ENCODE results near the gene CENPV.
"Not testable (repeated sequence)": the region's sequence is repeated elsewhere in the genome, so short reads cannot be mapped to it uniquely, and the experiment has no call there.

Gene CENPV

GRCh38 chr17:16353317-16354174, at the start of gene CENPV:
Gene CENPV, minus strand, starts transcription at chr17:16353469. Its CDS starts 33 bp downstream, at chr17:16353436.
- peaks cover 32% of the 10 kb centered on the region for H3K4me1 ChIP-seq (ENCODE audit: insufficient read depth, low read length)
- H3K9ac ChIP-seq (ENCODE audit: low read depth, low read length) = peak within 1 kb of the TSS; percentile 98

DNA sequence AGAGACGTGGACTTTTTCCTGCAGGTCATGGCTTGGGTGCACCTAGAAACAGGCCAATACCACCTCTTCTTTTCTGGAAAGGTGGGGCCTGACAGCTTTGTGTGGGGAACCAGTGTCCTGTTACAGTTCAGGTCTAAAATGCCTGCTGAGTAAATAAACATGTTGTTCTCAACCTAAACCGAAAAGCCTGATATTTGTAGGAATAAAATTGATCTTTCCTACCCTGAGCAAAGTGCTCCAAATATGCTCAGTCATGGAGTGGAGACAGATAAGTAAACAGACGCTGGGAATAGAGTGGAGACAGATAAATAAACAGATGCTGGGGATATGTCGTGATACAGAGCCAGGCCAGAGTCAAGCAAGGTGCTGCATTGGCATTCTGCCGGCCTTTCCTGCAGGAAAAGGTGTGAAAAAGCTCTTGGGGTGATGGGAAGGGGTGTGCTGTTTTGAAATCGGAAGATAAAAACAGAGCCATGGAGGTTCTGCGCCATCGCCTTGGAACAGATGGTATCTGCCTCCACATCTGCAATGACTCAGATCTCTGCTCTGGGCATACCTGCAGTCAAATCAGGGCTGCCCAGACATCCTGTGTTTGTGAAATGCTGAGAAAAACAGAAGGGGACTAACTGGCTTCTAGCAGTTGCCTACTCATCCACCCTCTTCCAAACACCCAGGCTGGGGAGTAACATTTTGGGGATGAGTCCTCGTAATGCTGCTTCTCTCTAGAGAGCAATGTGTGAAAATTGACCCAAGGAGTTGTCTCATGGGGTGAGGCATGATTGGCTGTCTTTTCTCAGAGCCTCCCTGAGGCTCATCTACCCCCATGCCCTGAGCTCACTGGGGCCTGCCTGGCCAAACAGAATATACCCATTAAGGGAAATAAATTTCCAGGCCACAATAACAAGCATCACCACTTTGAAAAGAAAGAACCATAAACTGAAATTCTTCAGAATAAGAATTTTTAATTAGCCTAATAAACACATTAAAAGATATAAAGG, 45.3 kb upstream of the CENPV start:
- TF ChIP-seq EZH2 (IDR thresholded peaks at IDR 0.05; ENCODE audit: borderline replicate concordance, low read depth, low read length, severe bottlenecking) (no peak), CTCF (IDR thresholded peaks at IDR 0.05; ENCODE audit: borderline replicate concordance, extremely low read depth, low read length, poor library complexity, severe bottlenecking) (no peak)
- Histone ChIP-seq H3K9ac (ENCODE audit: low read depth, low read length) (no peak overlapping the region), H3K4me3 (ENCODE audit: low read depth in 1 of 2, low read length in 2 of 2) (no peak overlapping the region), H3K27me3 (ENCODE audit: insufficient read depth, low read length, poor library complexity) (no peaks in the 10 kb centered on the region), H2AFZ (ENCODE audit: low read depth, low read length) (no peak overlapping the region), H3K27ac (ENCODE audit: low read length) (no peak overlapping the region), H3K79me2 (ENCODE audit: insufficient read depth, low read length) (no peaks in the 10 kb centered on the region), H3K4me1 (ENCODE audit: insufficient read depth, low read length) (no peaks in the 10 kb centered on the region), H3K9me3 (ENCODE audit: insufficient read depth, low read length, severe bottlenecking) (no peaks in the 10 kb centered on the region), H3K36me3 (ENCODE audit: insufficient read depth, low read length) (no peaks in the 10 kb centered on the region), H3K4me2 (ENCODE audit: insufficient read depth, low read length) (no peak overlapping the region), H4K20me1 (ENCODE audit: insufficient read depth, low read length) (no peaks in the 10 kb centered on the region)
- no peak for ATAC-seq (ENCODE audit: insufficient read depth, low read depth)
- DNase-seq = no peak

More at GRCh38 chr17:16353317-16354174, at the start of gene CENPV:
- Histone ChIP-seq H4K20me1 (ENCODE audit: insufficient read depth, low read length) (peaks cover 7% of the 10 kb centered on the region; the same call in 1 of the 2 replicates), H3K36me3 (ENCODE audit: insufficient read depth, low read length) (peaks cover 19% of the 10 kb centered on the region), H3K79me2 (ENCODE audit: insufficient read depth, low read length) (peaks cover 41% of the 10 kb centered on the region), H3K4me3 (ENCODE audit: low read depth in 1 of 2, low read length in 2 of 2) (peak within 1 kb of the TSS; percentile 90 to 97), H3K4me2 (ENCODE audit: insufficient read depth, low read length) (peak within 1 kb of the TSS; percentile 91), H3K9me3 (ENCODE audit: insufficient read depth, low read length, severe bottlenecking) (no peaks in the 10 kb centered on the region), H3K27ac (ENCODE audit: low read length) (peak within 1 kb of the TSS; percentile 88), H3K27me3 (ENCODE audit: insufficient read depth, low read length, poor library complexity) (no peaks in the 10 kb centered on the region), H2AFZ (ENCODE audit: low read depth, low read length) (peak within 1 kb of the TSS; percentile 91)
- DNase-seq (peak; percentile 75), ATAC-seq (ENCODE audit: insufficient read depth, low read depth) (peak; percentile 69)
- TF ChIP-seq EZH2 (IDR thresholded peaks at IDR 0.05; ENCODE audit: borderline replicate concordance, low read depth, low read length, severe bottlenecking) (no peak), CTCF (IDR thresholded peaks at IDR 0.05; ENCODE audit: borderline replicate concordance, extremely low read depth, low read length, poor library complexity, severe bottlenecking) (peak; percentile 48)

DNA sequence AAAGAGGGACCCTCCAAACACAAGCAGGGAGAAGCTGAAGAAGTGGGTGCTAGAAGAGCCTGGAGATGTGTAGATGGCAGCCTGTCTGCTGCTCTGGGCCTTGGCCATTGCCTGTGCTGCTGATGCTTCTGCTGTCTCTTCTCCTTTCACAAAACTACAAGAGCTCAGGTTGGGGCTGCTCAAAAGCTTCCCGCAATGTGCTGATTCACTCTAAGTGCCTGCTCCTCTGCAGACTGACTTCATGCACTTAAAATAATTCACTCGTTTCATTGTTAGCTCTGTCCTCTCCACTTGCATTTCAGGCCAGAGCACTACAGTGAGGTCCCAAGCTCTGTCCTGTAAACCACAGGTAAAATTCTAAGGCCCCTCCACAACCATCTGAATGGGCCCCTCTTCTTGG, 43.4 kb upstream of the CENPV start:
- H3K9ac ChIP-seq (ENCODE audit: low read depth, low read length); DNase-seq; H3K36me3 ChIP-seq (ENCODE audit: insufficient read depth, low read length); H4K20me1 ChIP-seq (ENCODE audit: insufficient read depth, low read length); ATAC-seq (ENCODE audit: insufficient read depth, low read depth); H2AFZ ChIP-seq (ENCODE audit: low read depth, low read length); H3K9me3 ChIP-seq (ENCODE audit: insufficient read depth, low read length, severe bottlenecking); H3K4me2 ChIP-seq (ENCODE audit: insufficient read depth, low read length); H3K27ac ChIP-seq (ENCODE audit: low read length); H3K4me3 ChIP-seq (ENCODE audit: low read depth in 1 of 2, low read length in 2 of 2); H3K27me3 ChIP-seq (ENCODE audit: insufficient read depth, low read length, poor library complexity); H3K79me2 ChIP-seq (ENCODE audit: insufficient read depth, low read length); H3K4me1 ChIP-seq (ENCODE audit: insufficient read depth, low read length): not testable (repeated sequence)

- H3K4me1 ChIP-seq (ENCODE audit: insufficient read depth, low read length); H3K27me3 ChIP-seq (ENCODE audit: insufficient read depth, low read length, poor library complexity); H3K27ac ChIP-seq (ENCODE audit: low read length); H4K20me1 ChIP-seq (ENCODE audit: insufficient read depth, low read length); H3K79me2 ChIP-seq (ENCODE audit: insufficient read depth, low read length); DNase-seq; H3K9ac ChIP-seq (ENCODE audit: low read depth, low read length); H3K9me3 ChIP-seq (ENCODE audit: insufficient read depth, low read length, severe bottlenecking); H3K36me3 ChIP-seq (ENCODE audit: insufficient read depth, low read length); H2AFZ ChIP-seq (ENCODE audit: low read depth, low read length); H3K4me3 ChIP-seq (ENCODE audit: low read depth in 1 of 2, low read length in 2 of 2); H3K4me2 ChIP-seq (ENCODE audit: insufficient read depth, low read length); ATAC-seq (ENCODE audit: insufficient read depth, low read depth): not testable (repeated sequence)
Measured at GRCh38 chr17:16395887-16396286, 42.6 kb upstream of the CENPV start.

- H3K9me3 ChIP-seq (ENCODE audit: insufficient read depth, low read length, severe bottlenecking); H4K20me1 ChIP-seq (ENCODE audit: insufficient read depth, low read length); ATAC-seq (ENCODE audit: insufficient read depth, low read depth); H2AFZ ChIP-seq (ENCODE audit: low read depth, low read length); DNase-seq; H3K79me2 ChIP-seq (ENCODE audit: insufficient read depth, low read length); H3K4me3 ChIP-seq (ENCODE audit: low read depth in 1 of 2, low read length in 2 of 2); H3K27ac ChIP-seq (ENCODE audit: low read length); H3K9ac ChIP-seq (ENCODE audit: low read depth, low read length); H3K36me3 ChIP-seq (ENCODE audit: insufficient read depth, low read length); H3K4me1 ChIP-seq (ENCODE audit: insufficient read depth, low read length); H3K27me3 ChIP-seq (ENCODE audit: insufficient read depth, low read length, poor library complexity); H3K4me2 ChIP-seq (ENCODE audit: insufficient read depth, low read length): not testable (repeated sequence)
Measured at GRCh38 chr17:16392491-16392890, 39.2 kb upstream of the CENPV start.
